ENCODE results near the gene NTRK3. TPM values are rescaled to one million over a fixed set of nuclear protein-coding genes. Genes with fewer than 3 reads are reported as not detected.

NTRK3 gene
- total and polyA plus RNA-seq, 12 donors, result 1.6 to 8.5 (median 3.3) TPM

- H3K27me3 ChIP-seq, result no peaks in the 10 kb centered on the region
- no peak for TF ChIP-seq POLR2A (IDR thresholded peaks at IDR 0.05)
- no peak for TF ChIP-seq CTCF (IDR thresholded peaks at IDR 0.05)
- H3K4me1 ChIP-seq (replicated peaks in 1 of 2), result no peaks in the 10 kb centered on the region
- no peak for DNase-seq
- no peak overlapping the region for H3K27ac ChIP-seq
- no peak overlapping the region for H3K4me3 ChIP-seq
- no peaks in the 10 kb centered on the region for H3K9me3 ChIP-seq (replicated peaks in 1 of 3)
- no peaks in the 10 kb centered on the region for H3K36me3 ChIP-seq (replicated peaks in 1 of 2)
- intact Hi-C loops (cut with DNase I), result no loop called here
- 69 to 75% (median 74%) methylated on average over 10 of the region's 10 CpGs for WGBS, 4 donors
These were observed 158.2 kb downstream of the NTRK3 start for GRCh38 chr15:88098361-88098760.

DNA sequence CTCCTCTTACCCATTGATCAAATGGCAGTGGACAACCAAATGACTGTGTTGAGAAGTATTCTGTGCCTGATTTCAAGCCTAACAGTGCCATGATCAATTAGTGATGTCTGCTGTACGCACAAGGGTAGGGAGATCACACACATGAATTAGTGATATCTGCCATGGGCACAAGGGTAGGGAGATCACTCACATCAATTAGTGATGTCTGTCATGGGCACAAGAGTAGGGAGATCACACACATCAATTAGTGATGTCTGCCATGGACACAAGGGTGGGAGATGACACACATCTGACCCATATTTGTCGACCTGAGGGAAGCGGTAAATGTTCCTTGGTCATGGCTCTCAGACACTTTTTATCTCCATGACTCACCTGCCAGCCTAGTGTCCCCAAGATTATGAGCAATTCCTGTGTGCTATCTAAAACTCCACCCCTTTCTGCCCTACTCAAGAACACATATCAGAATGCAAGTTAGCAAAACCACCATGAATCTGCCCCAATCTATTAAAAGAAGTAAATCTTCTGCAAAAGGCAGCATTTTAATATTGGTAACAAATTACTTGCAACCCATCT, 165.0 kb downstream of the NTRK3 start:
- intact Hi-C loops (cut with DNase I), result no loop called here
- Histone ChIP-seq H3K4me1 (replicated peaks in 1 of 2) (no peaks in the 10 kb centered on the region), H3K9me3 (replicated peaks in 1 of 3) (no peaks in the 10 kb centered on the region), H3K36me3 (replicated peaks in 1 of 2) (no peaks in the 10 kb centered on the region), H3K4me3 (no peak overlapping the region), H3K27ac (no peak overlapping the region), H3K27me3 (no peaks in the 10 kb centered on the region)
- DNase-seq, result no peak
- WGBS, 4 donors, result 47 to 81% (median 61%) methylated on average over 3 of the region's 3 CpGs
- TF ChIP-seq POLR2A (IDR thresholded peaks at IDR 0.05) (no peak), CTCF (IDR thresholded peaks at IDR 0.05) (no peak)

- TF ChIP-seq CTCF (IDR thresholded peaks at IDR 0.05) (no peak), POLR2A (IDR thresholded peaks at IDR 0.05) (no peak)
- intact Hi-C loops (cut with DNase I), result no loop called here
- no peak overlapping the region for H3K4me3 ChIP-seq
- WGBS, 4 donors, result 26 to 45% (median 41%) methylated on average over 6 of the region's 6 CpGs
- no peaks in the 10 kb centered on the region for H3K27me3 ChIP-seq
- no peaks in the 10 kb centered on the region for H3K36me3 ChIP-seq (replicated peaks in 1 of 2)
- no peaks in the 10 kb centered on the region for H3K9me3 ChIP-seq (replicated peaks in 1 of 3)
- DNase-seq, result no peak
- H3K27ac ChIP-seq, result peak overlapping the region in 1 of 5 donors; percentile 29
- no peaks in the 10 kb centered on the region for H3K4me1 ChIP-seq (replicated peaks in 1 of 2)
These were observed 166.0 kb downstream of the NTRK3 start for GRCh38 chr15:88090481-88091011.

DNA sequence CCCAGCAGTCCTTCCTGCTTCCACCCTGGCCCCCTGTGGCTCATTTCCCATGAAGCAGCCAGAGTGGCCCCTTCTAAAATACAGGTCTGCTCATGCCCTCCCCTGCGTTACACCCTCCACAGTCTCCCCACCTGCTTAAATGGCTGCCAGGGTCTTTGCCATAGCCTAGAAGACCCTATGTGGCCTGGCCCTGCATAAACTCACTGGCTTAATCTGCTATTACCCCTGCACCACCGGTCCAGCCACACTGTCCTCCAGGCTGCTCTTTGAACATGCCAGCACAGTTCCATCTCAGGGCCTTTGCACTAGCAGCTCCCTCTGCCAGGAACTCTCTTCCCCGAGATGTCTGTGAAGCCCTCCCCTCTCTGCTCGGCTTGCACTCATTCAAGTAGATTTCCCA, 166.8 kb downstream of the NTRK3 start:
- intact Hi-C loops (cut with DNase I), result no loop called here
- Histone ChIP-seq H3K4me1 (replicated peaks in 1 of 2) (no peaks in the 10 kb centered on the region), H3K27me3 (no peaks in the 10 kb centered on the region), H3K4me3 (no peak overlapping the region), H3K9me3 (replicated peaks in 1 of 3) (no peaks in the 10 kb centered on the region), H3K27ac (peak overlapping the region in 1 of 5 donors; percentile 10), H3K36me3 (replicated peaks in 1 of 2) (no peaks in the 10 kb centered on the region)
- TF ChIP-seq POLR2A (IDR thresholded peaks at IDR 0.05), result no peak
- no peak for TF ChIP-seq CTCF (IDR thresholded peaks at IDR 0.05)
- 61 to 79% (median 70%) methylated on average over 4 of the region's 4 CpGs for WGBS, 4 donors
- no peak for DNase-seq
